Fibroblast of villous mesenchyme (primary cell): ENCODE data around the gene GATA2. TPM values are rescaled to one million over a fixed set of nuclear protein-coding genes. Genes with fewer than 3 reads are reported as not detected.
A peak's percentile ranks its signal among the peaks of the same experiment; 100 is the strongest.

Source experiments
- DNase-seq: peaks from one replicate; pipeline ENCODE4 v3.0.0-alpha.2; 2010; ENCODE audit warnings: low read depth
- H3K4me3 ChIP-seq: 2 replicates; pipeline ENCODE4 v1.5.1; 2011; ENCODE audit warnings: low read depth, mild to moderate bottlenecking, low read length
- total RNA-seq: library from RNA; depleted of rRNA; stranded (reverse); fragments of >200 nt; gene quantifications from 2 replicates; pipeline ENCODE4 v1.2.3, GENCODE V29; 2012
- TF ChIP-seq, protein P1 (sequence below): IDR thresholded peaks from 2 replicates; pipeline ENCODE4 v1.5.1; 2012; ENCODE audit warnings: low read depth, mild to moderate bottlenecking, low read length; ENCODE audit not compliant: insufficient read depth

The GATA2 gene
- total RNA-seq, 1 donor, result 41.0 TPM

DNA sequence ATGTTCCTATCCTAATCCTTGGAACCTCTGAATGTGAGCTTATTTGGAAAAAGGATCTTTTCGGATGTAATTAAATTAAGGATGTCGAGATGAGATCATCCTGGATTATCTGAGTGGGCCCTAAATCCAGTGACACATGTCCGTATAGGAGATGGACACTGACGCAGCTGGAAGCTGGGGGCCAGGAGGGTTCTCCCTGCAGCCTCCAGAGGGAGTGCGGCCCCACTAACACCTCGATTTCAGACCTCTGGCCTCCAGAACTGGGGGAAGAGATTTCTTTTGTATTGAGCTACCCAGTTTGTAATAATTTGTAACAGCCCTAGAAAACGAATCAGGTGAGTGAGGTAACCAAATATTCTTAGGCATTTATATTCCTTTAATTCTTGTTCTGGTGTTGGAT lies 28.8 kb downstream of the GATA2 start:
- H3K4me3 ChIP-seq, result no peak overlapping the region
- no peak for DNase-seq
- TF ChIP-seq, protein P1, sequence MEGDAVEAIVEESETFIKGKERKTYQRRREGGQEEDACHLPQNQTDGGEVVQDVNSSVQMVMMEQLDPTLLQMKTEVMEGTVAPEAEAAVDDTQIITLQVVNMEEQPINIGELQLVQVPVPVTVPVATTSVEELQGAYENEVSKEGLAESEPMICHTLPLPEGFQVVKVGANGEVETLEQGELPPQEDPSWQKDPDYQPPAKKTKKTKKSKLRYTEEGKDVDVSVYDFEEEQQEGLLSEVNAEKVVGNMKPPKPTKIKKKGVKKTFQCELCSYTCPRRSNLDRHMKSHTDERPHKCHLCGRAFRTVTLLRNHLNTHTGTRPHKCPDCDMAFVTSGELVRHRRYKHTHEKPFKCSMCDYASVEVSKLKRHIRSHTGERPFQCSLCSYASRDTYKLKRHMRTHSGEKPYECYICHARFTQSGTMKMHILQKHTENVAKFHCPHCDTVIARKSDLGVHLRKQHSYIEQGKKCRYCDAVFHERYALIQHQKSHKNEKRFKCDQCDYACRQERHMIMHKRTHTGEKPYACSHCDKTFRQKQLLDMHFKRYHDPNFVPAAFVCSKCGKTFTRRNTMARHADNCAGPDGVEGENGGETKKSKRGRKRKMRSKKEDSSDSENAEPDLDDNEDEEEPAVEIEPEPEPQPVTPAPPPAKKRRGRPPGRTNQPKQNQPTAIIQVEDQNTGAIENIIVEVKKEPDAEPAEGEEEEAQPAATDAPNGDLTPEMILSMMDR, result peak; percentile 27

GRCh38 chr3:128463771-128464170 lies 29.2 kb downstream of the GATA2 start:
- TF ChIP-seq, protein P1, result no peak
- no peak for DNase-seq
- H3K4me3 ChIP-seq, result no peak overlapping the region

DNA sequence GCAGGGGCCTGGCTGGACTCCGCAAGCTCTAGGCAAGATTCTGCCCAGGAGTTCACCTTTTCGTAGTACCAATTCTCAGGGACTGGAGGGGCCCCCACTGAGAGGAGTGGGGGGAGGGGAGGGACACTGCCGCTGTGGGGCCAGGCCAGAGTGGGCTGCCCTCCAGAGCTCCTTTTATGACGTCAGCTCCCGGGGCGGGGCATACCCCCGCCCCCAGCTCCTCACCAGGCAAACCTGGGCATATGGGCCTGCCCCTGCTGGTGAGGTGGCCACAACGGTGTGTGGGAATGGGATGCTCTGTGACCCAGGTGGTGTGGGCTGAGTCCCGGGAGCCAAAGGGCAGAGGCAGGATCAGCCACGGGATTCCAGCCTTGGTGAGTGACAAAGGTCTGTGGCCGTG lies 29.6 kb downstream of the GATA2 start:
- DNase-seq, result no peak
- TF ChIP-seq, protein P1, result no peak
- no peak overlapping the region for H3K4me3 ChIP-seq

DNA sequence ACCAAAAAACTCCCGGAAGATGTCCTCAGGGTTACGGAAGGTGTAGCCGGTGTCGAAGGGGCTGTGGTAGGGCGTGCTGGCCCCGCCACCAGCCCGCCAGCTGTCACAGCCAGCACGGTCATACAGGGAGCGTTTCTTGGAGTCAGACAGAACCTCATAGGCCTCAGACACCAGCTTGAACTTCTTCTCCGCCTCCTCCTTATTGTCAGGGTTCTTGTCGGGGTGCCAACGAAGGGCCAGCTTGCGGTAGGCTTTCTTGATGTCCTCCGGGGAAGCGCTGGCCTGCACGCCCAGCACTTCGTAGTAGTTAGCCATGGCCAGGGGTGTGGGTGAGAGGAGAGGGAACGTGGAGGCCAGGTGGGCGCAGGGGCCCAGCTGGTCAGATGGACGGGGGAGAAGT lies 30.1 kb downstream of the GATA2 start:
- no peak overlapping the region for H3K4me3 ChIP-seq
- no peak for DNase-seq
- TF ChIP-seq, protein P1, result no peak

DNA sequence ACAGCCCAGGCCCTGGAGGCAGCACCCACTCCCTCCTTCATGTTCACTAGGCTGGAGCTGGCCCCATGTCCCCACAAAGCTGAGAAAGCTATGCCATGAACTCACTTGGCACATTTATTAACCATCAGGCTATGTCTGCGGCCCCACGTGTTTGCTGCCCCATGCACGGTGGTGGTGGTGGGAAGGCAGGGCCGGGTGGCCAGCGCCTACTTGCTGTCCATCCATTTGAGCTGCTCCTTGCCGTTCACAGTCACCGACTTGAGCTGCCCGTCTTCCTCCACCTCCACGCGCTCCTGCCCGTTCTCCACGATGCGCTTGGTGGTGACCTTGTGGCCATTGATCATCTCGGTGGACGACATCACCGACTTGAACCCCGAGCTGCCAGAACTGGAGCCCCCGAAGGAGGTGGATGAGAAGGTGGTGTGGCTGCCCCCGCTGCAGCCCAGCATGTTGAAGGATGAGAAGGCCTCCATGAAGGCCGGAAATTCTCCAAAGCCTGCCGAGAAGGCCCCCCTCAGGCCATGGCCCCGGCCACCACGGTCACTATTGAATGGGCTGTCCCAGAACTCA lies 30.6 kb downstream of the GATA2 start:
- no peak overlapping the region for H3K4me3 ChIP-seq
- no peak for DNase-seq
- TF ChIP-seq, protein P1, result no peak

- no peak overlapping the region for H3K4me3 ChIP-seq
- TF ChIP-seq, protein P1, result no peak
- DNase-seq, result no peak
Measured at GRCh38 chr3:128461731-128462130, 31.3 kb downstream of the GATA2 start.

DNA sequence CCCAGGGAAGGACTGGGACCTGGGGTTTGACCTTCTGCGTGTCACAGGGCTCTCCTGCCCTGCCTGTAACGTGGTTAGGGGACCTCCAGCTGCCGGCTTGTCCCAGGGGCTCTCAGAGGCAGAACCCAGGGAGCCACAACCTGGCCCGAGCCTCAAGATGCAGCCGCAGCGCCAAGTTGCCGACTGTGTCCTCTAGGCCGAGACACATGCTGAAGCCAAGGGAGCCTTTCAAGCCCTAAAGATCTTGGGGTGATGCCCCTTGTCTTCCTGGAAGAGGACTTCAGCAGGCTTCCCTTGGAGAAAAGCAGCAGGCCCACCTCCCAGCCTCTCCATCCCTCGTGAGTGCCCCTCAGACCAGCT lies 33.6 kb downstream of the GATA2 start:
- no peak for DNase-seq
- TF ChIP-seq, protein P1, result no peak
- no peak overlapping the region for H3K4me3 ChIP-seq
